Activated CD4-positive, alpha-beta T cell treated with anti-CD3 and anti-CD28 coated beads, Interleukin-2, amount 10 ng/mL, durations not matched to agents 7 days and 5 days (primary cell): ENCODE results near the gene NR2C2. TPM values are rescaled to one million over a fixed set of nuclear protein-coding genes. Genes with fewer than 3 reads are reported as not detected.
"Not testable (repeated sequence)": the region's sequence is repeated elsewhere in the genome, so short reads cannot be mapped to it uniquely, and the experiment has no call there.

Source experiments
- CTCF ChIA-PET: fragments of 350-600 bp; sonication (Branson Sonifier 250); formaldehyde crosslinking; loops from one replicate; lab custom pipeline; 2021; ENCODE audit warnings: antibody characterized with exemption; lab: Charles Lee
- POLR2A ChIA-PET: fragments of 350-600 bp; sonication (Branson Sonifier 250); formaldehyde crosslinking; loops from one replicate; lab custom pipeline; 2021; ENCODE audit warnings: antibody characterized with exemption; lab: Charles Lee
- DNase-seq: peaks from one replicate; pipeline ENCODE4 v3.0.0-alpha.2; 2020
- H3K27ac Mint-ChIP-seq: one replicate; pipeline ENCODE4 v1.8.0; 2021; ENCODE audit warnings: mild to moderate bottlenecking, moderate library complexity, mixed read lengths
- H3K27me3 Mint-ChIP-seq: one replicate; pipeline ENCODE4 v1.8.0; 2021; ENCODE audit warnings: mixed read lengths
- H3K36me3 Mint-ChIP-seq: one replicate; pipeline ENCODE4 v1.8.0; 2021; ENCODE audit warnings: low read depth, mixed read lengths
- H3K4me1 Mint-ChIP-seq: one replicate; pipeline ENCODE4 v1.8.0; 2021; ENCODE audit warnings: mixed read lengths
- H3K4me3 Mint-ChIP-seq: one replicate; pipeline ENCODE4 v1.8.0; 2021; ENCODE audit warnings: mild to moderate bottlenecking, moderate library complexity, mixed read lengths
- H3K9me3 Mint-ChIP-seq: one replicate; pipeline ENCODE4 v1.8.0; 2021; ENCODE audit warnings: mixed read lengths
- total RNA-seq, 2 experiments: library from RNA; stranded (reverse); gene quantifications; one replicate each; pipeline ENCODE4 v1.2.3, GENCODE V29; 2021

NR2C2 gene
- total RNA-seq, 2 experiments from 2014 or later, result 57.0 to 67.4 TPM

DNA sequence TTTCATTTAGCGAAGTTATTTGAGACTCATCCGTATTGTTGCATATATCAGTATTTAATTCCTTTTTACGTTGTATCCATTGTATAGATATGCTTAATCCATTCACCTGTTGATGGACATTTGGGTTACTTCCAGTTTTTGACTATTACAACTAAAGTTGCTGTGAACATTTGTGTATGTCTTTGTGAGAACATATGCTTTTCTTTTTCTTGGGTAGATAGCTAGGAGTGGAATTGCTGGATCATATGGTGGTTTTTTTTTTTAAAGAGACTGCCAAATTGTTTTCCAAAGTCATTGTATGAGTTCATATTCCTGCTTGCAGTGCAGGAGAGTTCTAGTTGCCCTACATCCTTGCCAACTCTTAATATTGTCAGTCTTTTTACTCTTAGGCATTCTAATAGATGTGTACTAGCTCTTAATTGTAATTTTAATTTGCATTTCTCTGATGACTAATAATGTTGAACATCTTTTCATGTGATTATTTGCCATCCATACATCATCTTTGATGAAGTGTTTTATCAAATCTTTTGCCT, 37.3 kb downstream of the NR2C2 start:
- Mint-ChIP-seq H3K27ac (no peak overlapping the region), H3K27me3 (no peaks in the 10 kb centered on the region), H3K9me3 (peaks cover 7% of the 10 kb centered on the region), H3K4me3 (no peak overlapping the region), H3K4me1 (peaks cover 22% of the 10 kb centered on the region), H3K36me3 (peaks cover 18% of the 10 kb centered on the region)
- POLR2A ChIA-PET, result no interaction called here
- CTCF ChIA-PET, result interaction anchor here (0.6 kb wide), 1 partner anchor 149 kb away, joined by 3 read pairs; no protein-coding TSS in a partner anchor
- DNase-seq, result no peak

DNA sequence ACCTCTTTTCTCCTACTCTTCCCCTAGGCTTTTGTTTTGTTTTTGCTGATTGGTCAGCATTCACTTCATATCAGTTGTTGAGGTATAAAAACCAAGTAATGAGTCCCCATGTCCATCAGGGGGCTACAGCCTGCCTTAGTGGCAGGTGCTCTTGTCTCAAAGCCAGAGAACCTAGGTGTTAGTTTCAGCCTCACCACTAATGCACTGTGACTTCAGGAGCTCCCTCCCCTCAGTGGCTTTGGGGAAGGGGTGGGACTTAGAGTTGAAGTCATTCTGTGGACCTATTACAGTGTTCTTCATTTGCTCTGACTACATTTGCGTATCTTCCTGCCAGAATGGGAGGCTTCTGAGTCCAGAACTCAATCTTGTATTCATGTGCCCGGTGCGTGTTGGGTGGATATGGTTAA, 41.6 kb downstream of the NR2C2 start:
- Mint-ChIP-seq H3K4me3 (no peak overlapping the region), H3K27me3 (no peaks in the 10 kb centered on the region), H3K36me3 (peaks cover 13% of the 10 kb centered on the region), H3K27ac (no peak overlapping the region), H3K9me3 (peaks cover 5% of the 10 kb centered on the region), H3K4me1 (peaks cover 31% of the 10 kb centered on the region)
- CTCF ChIA-PET, result interaction anchor here (0.5 to 1.1 kb wide), 4 partner anchors 22 to 119 kb away, joined by 3 to 5 read pairs (median 3); no protein-coding TSS in a partner anchor
- peak; percentile 29 for DNase-seq
- POLR2A ChIA-PET, result no interaction called here

- Mint-ChIP-seq H3K4me3 (no peak overlapping the region), H3K27me3 (no peaks in the 10 kb centered on the region), H3K27ac (no peak overlapping the region), H3K9me3 (no peaks in the 10 kb centered on the region), H3K4me1 (peaks cover 31% of the 10 kb centered on the region), H3K36me3 (peaks cover 4% of the 10 kb centered on the region)
- no peak for DNase-seq
- POLR2A ChIA-PET, result interaction anchor here (0.5 kb wide), 1 partner anchor 82 kb away, joined by 3 read pairs; no protein-coding TSS in a partner anchor
- CTCF ChIA-PET, result interaction anchor here (1.1 kb wide), 1 partner anchor 31 kb away, joined by 3 read pairs; no protein-coding TSS in a partner anchor
Observed at GRCh38 chr3:14989943-14990779, 42.8 kb downstream of the NR2C2 start.

DNA sequence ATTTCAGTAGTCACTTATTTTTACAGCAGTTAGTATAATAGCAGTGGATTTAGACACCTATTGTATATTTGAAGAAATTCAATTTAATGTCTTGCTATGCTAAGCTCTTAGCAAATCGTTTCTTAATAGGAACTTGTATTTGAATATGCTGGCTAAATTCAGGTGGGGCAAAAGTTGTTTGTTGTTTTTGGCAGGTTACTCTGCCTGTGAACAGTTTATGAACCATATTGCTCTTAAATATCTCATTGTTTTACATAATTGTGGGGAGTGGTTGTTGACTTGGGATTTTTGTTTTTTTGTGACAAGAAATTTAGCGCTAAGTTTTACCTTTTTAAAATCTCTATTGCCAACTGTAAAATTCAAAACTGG, 43.4 kb downstream of the NR2C2 start:
- no peak for DNase-seq
- Mint-ChIP-seq H3K27me3 (no peaks in the 10 kb centered on the region), H3K9me3 (no peaks in the 10 kb centered on the region), H3K4me3 (no peak overlapping the region), H3K4me1 (peaks cover 31% of the 10 kb centered on the region), H3K36me3 (peaks cover 2% of the 10 kb centered on the region), H3K27ac (no peak overlapping the region)
- POLR2A ChIA-PET, result interaction anchor here (0.5 kb wide), 1 partner anchor 83 kb away, joined by 3 read pairs; no protein-coding TSS in a partner anchor
- CTCF ChIA-PET, result interaction anchor here (1.0 kb wide), 1 partner anchor 20 kb away, joined by 4 read pairs; no protein-coding TSS in a partner anchor

GRCh38 chr3:14991151-14991742, 43.9 kb downstream of the NR2C2 start:
- POLR2A ChIA-PET, result no interaction called here
- H3K36me3 Mint-ChIP-seq, result peaks cover 2% of the 10 kb centered on the region
- CTCF ChIA-PET, result interaction anchor here (1.0 kb wide), 1 partner anchor 20 kb away, joined by 4 read pairs; no protein-coding TSS in a partner anchor
- H3K27ac Mint-ChIP-seq, result no peak overlapping the region
- H3K27me3 Mint-ChIP-seq, result no peaks in the 10 kb centered on the region
- peaks cover 30% of the 10 kb centered on the region for H3K4me1 Mint-ChIP-seq
- H3K9me3 Mint-ChIP-seq, result no peaks in the 10 kb centered on the region
- H3K4me3 Mint-ChIP-seq, result no peak overlapping the region
- DNase-seq, result no peak

- Mint-ChIP-seq H3K4me3 (no peak overlapping the region), H3K27ac (no peak overlapping the region), H3K36me3 (peaks cover 2% of the 10 kb centered on the region), H3K9me3 (no peaks in the 10 kb centered on the region), H3K27me3 (no peaks in the 10 kb centered on the region), H3K4me1 (peaks cover 24% of the 10 kb centered on the region)
- DNase-seq, result no peak
- ChIA-PET CTCF (interaction anchor here (1.0 kb wide), 1 partner anchor 19 kb away, joined by 4 read pairs; no protein-coding TSS in a partner anchor), POLR2A (no interaction called here)
Observed at GRCh38 chr3:14991818-14992612, 44.6 kb downstream of the NR2C2 start.

DNA sequence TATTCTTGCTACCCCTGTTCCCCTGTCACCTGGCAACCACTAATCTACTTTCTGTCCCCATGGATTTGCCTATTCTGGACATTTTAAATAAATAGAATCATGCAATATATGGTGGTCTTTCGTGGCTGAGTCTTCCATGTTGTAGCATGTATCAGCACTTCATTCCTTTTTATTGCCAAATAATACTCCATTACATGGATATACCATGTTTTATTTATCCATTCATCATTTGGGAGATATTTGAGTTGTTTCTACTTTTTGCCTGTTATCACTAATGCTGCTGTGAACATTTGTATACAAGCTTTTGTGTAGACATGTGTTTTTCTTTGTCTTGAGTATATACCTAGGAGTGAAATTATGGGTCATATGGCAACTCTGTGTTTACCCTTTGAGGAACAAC, 50.6 kb downstream of the NR2C2 start:
- H3K4me3 Mint-ChIP-seq, result no peak overlapping the region
- H3K9me3 Mint-ChIP-seq, result peaks cover 5% of the 10 kb centered on the region
- H3K27ac Mint-ChIP-seq, result no peak overlapping the region
- POLR2A ChIA-PET, result no interaction called here
- DNase-seq, result no peak
- H3K27me3 Mint-ChIP-seq, result no peaks in the 10 kb centered on the region
- peaks cover 9% of the 10 kb centered on the region for H3K4me1 Mint-ChIP-seq
- H3K36me3 Mint-ChIP-seq, result peaks cover 28% of the 10 kb centered on the region
- CTCF ChIA-PET, result no interaction called here

DNA sequence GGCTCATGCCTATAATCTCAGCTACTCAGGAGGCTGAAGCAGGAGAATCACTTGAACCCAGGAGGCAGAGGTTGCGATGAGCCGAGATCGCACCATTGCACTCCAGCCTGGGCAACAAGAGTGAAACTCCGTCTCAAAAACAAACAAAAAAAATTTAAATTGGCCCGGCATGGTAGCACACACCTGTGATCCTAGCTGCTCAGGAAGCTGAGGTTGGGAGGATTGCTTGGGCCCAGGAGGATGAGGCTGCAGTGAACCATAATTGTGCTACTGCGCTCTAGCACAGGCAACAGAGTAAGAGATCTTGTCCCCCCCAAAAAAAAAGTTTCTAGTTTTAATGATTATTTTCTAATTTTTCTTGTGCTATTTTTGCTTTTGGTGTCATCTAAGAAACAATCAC, 51.8 kb downstream of the NR2C2 start:
- CTCF ChIA-PET, result interaction anchor here (0.6 kb wide), 1 partner anchor 1116 kb away, joined by 3 read pairs; no protein-coding TSS in a partner anchor
- H3K27me3 Mint-ChIP-seq, H3K4me1 Mint-ChIP-seq: not testable (repeated sequence)

GRCh38 chr3:15007681-15008141, 60.3 kb downstream of the NR2C2 start:
- Mint-ChIP-seq H3K9me3 (no peaks in the 10 kb centered on the region), H3K4me1 (no peaks in the 10 kb centered on the region), H3K36me3 (peaks cover 38% of the 10 kb centered on the region), H3K27me3 (no peaks in the 10 kb centered on the region), H3K27ac (no peak overlapping the region), H3K4me3 (no peak overlapping the region)
- ChIA-PET CTCF (interaction anchor here (0.5 kb wide), 1 partner anchor 439 kb away, joined by 4 read pairs; no protein-coding TSS in a partner anchor), POLR2A (no interaction called here)
- no peak for DNase-seq

More for the DNA sequence above, 51.8 kb downstream of the NR2C2 start:
- H3K4me3 Mint-ChIP-seq, DNase-seq, POLR2A ChIA-PET, H3K9me3 Mint-ChIP-seq, H3K27ac Mint-ChIP-seq: not testable (repeated sequence)
- peaks cover 35% of the 10 kb centered on the region for H3K36me3 Mint-ChIP-seq

DNA sequence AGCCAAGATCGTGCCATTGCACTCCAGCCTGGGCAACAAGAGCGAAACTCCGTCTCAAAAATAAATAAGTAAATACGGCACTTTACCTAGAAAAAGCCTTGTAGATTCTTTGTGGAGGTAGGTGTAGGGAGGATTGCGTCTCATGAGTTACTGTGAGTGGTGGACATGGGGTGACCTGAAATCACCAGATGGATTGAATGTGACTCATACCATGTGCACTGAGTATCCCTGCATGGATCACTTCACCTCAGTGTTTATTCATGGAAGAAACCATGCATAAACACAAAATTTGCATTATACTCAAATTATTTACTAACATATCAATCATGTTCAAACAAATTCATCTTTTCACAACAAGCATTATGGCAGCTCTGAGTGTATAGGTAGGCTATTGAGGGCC, 61.8 kb downstream of the NR2C2 start:
- ChIA-PET POLR2A (no interaction called here), CTCF (no interaction called here)
- no peak for DNase-seq
- Mint-ChIP-seq H3K4me1 (no peaks in the 10 kb centered on the region), H3K36me3 (peaks cover 40% of the 10 kb centered on the region), H3K27ac (no peak overlapping the region), H3K4me3 (no peak overlapping the region), H3K9me3 (no peaks in the 10 kb centered on the region), H3K27me3 (no peaks in the 10 kb centered on the region)

GRCh38 chr3:15010664-15011063, 63.3 kb downstream of the NR2C2 start:
- H3K27ac Mint-ChIP-seq, result no peak overlapping the region
- CTCF ChIA-PET, result interaction anchor here (1.2 to 1.3 kb wide), 2 partner anchors 19 to 22 kb away, joined by 3 to 4 read pairs; no protein-coding TSS in a partner anchor
- DNase-seq, result no peak
- POLR2A ChIA-PET, result no interaction called here
- H3K9me3 Mint-ChIP-seq, result no peaks in the 10 kb centered on the region
- H3K4me3 Mint-ChIP-seq, result no peak overlapping the region
- peaks cover 43% of the 10 kb centered on the region for H3K36me3 Mint-ChIP-seq
- H3K27me3 Mint-ChIP-seq, result no peaks in the 10 kb centered on the region
- no peaks in the 10 kb centered on the region for H3K4me1 Mint-ChIP-seq

DNA sequence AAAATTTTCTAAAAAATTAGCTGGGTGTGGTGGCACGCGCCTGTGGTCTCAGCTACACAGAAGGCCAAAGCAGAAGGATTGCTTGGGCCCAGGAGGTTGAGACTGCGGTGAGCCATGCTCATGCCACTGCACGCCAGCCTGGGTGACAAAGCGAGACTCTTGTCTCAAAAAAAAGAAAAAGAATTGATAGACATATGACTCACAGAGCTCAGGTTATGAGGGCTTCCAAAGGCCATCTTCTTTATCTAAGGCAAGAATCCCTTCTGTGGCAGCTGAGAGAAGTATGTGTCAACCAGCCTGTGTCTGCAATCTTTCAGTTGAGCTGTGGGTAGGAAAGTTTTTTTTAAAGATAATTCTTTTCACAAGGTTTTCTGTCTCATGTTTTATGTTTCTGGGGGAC, 63.8 kb downstream of the NR2C2 start:
- H3K4me1 Mint-ChIP-seq, result no peaks in the 10 kb centered on the region
- H3K27me3 Mint-ChIP-seq, result no peaks in the 10 kb centered on the region
- CTCF ChIA-PET, result interaction anchor here (0.6 to 1.3 kb wide), 4 partner anchors 16 to 31 kb away, joined by 3 to 4 read pairs (median 4); no protein-coding TSS in a partner anchor
- H3K4me3 Mint-ChIP-seq, result no peak overlapping the region
- no peak overlapping the region for H3K27ac Mint-ChIP-seq
- no peaks in the 10 kb centered on the region for H3K9me3 Mint-ChIP-seq
- peaks cover 47% of the 10 kb centered on the region for H3K36me3 Mint-ChIP-seq
- POLR2A ChIA-PET, result no interaction called here
- no peak for DNase-seq
